Measurements from ENCODE around the gene CXCL17.
A peak's percentile ranks its signal among the peaks of the same experiment; 100 is the strongest.

Gene CXCL17

GRCh38 chr19:42421591-42422031 is 21.1 kb downstream of the CXCL17 start:
- Histone ChIP-seq H3K4me2 (ENCODE audit: low read depth, low read length, poor library complexity, severe bottlenecking) (peak overlapping the region; percentile 71), H3K27ac (ENCODE audit: low read depth, low read length) (no peak overlapping the region; the same call in 1 of the 2 replicates)

GRCh38 chr19:42421101-42421500 is 21.6 kb downstream of the CXCL17 start:
- Histone ChIP-seq H3K9me2 (replicated peaks; ENCODE audit: insufficient read depth, low read length) (no peaks in the 10 kb centered on the region), H3K4me2 (ENCODE audit: low read depth, low read length, poor library complexity, severe bottlenecking) (no peak overlapping the region), H3K79me2 (ENCODE audit: insufficient read depth, low read length) (peaks cover 16% of the 10 kb centered on the region), H3K36me3 (ENCODE audit: low read length) (no peaks in the 10 kb centered on the region), H3K4me3 (ENCODE audit: insufficient read depth, low read length, poor library complexity, severe bottlenecking) (no peak overlapping the region), H3K27ac (ENCODE audit: low read depth, low read length) (no peak overlapping the region), H3K27me3 (ENCODE audit: low read length) (no peaks in the 10 kb centered on the region), H2AFZ (ENCODE audit: low read depth, low read length, severe bottlenecking) (no peak overlapping the region), H4K20me1 (ENCODE audit: low read depth, low read length) (no peaks in the 10 kb centered on the region), H3F3A (ENCODE audit: insufficient read depth) (no peaks in the 10 kb centered on the region), H3K9ac (ENCODE audit: low read length) (no peak overlapping the region; the same call in 1 of the 2 replicates), H3K9me3 (ENCODE audit: insufficient read depth, low read length) (no peaks in the 10 kb centered on the region)
- TF ChIP-seq CTCF (IDR thresholded peaks at IDR 0.05; ENCODE audit: insufficient read depth, low read length, poor library complexity, severe bottlenecking) (no peak), EZH2phosphoT487 (conservative IDR thresholded peaks at IDR 0.05; ENCODE audit: low read length) (no peak)

More at GRCh38 chr19:42421591-42422031, 21.1 kb downstream of the CXCL17 start:
- peak overlapping the region; percentile 69 for H3K9ac ChIP-seq (ENCODE audit: low read length)
- no peaks in the 10 kb centered on the region for H4K20me1 ChIP-seq (ENCODE audit: low read depth, low read length)
- no peaks in the 10 kb centered on the region for H3F3A ChIP-seq (ENCODE audit: insufficient read depth)
- H2AFZ ChIP-seq (ENCODE audit: low read depth, low read length, severe bottlenecking): no peak overlapping the region
- no peaks in the 10 kb centered on the region for H3K27me3 ChIP-seq (ENCODE audit: low read length)
- no peaks in the 10 kb centered on the region for H3K9me3 ChIP-seq (ENCODE audit: insufficient read depth, low read length)
- no peaks in the 10 kb centered on the region for H3K36me3 ChIP-seq (ENCODE audit: low read length)
- TF ChIP-seq CTCF (IDR thresholded peaks at IDR 0.05; ENCODE audit: insufficient read depth, low read length, poor library complexity, severe bottlenecking) (no peak), EZH2phosphoT487 (conservative IDR thresholded peaks at IDR 0.05; ENCODE audit: low read length) (no peak)
- H3K9me2 ChIP-seq (replicated peaks; ENCODE audit: insufficient read depth, low read length): no peaks in the 10 kb centered on the region
- H3K79me2 ChIP-seq (ENCODE audit: insufficient read depth, low read length): peaks cover 16% of the 10 kb centered on the region
- peak overlapping the region; percentile 64 for H3K4me3 ChIP-seq (ENCODE audit: insufficient read depth, low read length, poor library complexity, severe bottlenecking)

GRCh38 chr19:42420055-42420544 is 22.6 kb downstream of the CXCL17 start:
- no peaks in the 10 kb centered on the region for H4K20me1 ChIP-seq (ENCODE audit: low read depth, low read length)
- no peaks in the 10 kb centered on the region for H3K27me3 ChIP-seq (ENCODE audit: low read length)
- H2AFZ ChIP-seq (ENCODE audit: low read depth, low read length, severe bottlenecking): no peak overlapping the region
- TF ChIP-seq CTCF (IDR thresholded peaks at IDR 0.05; ENCODE audit: insufficient read depth, low read length, poor library complexity, severe bottlenecking) (peak; percentile 96), EZH2phosphoT487 (conservative IDR thresholded peaks at IDR 0.05; ENCODE audit: low read length) (no peak)
- H3F3A ChIP-seq (ENCODE audit: insufficient read depth): no peaks in the 10 kb centered on the region
- H3K9me3 ChIP-seq (ENCODE audit: insufficient read depth, low read length): no peaks in the 10 kb centered on the region
- H3K9me2 ChIP-seq (replicated peaks; ENCODE audit: insufficient read depth, low read length): no peaks in the 10 kb centered on the region
- peaks cover 16% of the 10 kb centered on the region for H3K79me2 ChIP-seq (ENCODE audit: insufficient read depth, low read length)
- H3K4me3 ChIP-seq (ENCODE audit: insufficient read depth, low read length, poor library complexity, severe bottlenecking): no peak overlapping the region
- no peak overlapping the region for H3K4me2 ChIP-seq (ENCODE audit: low read depth, low read length, poor library complexity, severe bottlenecking)
- no peak overlapping the region for H3K9ac ChIP-seq (ENCODE audit: low read length)
- no peak overlapping the region for H3K27ac ChIP-seq (ENCODE audit: low read depth, low read length)
- no peaks in the 10 kb centered on the region for H3K36me3 ChIP-seq (ENCODE audit: low read length)

Measured in SU-DHL-6 (cell line).